K562 (cell line): ENCODE results near the gene RTBDN. TPM values are rescaled to one million over a fixed set of nuclear protein-coding genes. Genes with fewer than 3 reads are reported as not detected.

Experiments
- ATF3 ChIP-seq, 2 experiments: fragments of 450-650 bp in 1 of 2; sonication (generic) in 1 of 2; formaldehyde crosslinking in 1 of 2; IDR thresholded peaks in 1 of 2; conservative IDR thresholded peaks in 1 of 2; 2 replicates each; pipeline versions ENCODE4 v1.6.1 to v1.8.1; 2016 to 2023; ENCODE audit warnings: mild to moderate bottlenecking in 2 of 2, moderate library complexity in 2 of 2, inconsistent platforms in 1 of 2, missing genetic modification reagents in 1 of 2
- BHLHE40 ChIP-seq: IDR thresholded peaks from 2 replicates; pipeline ENCODE4 v1.6.1; 2011; ENCODE audit warnings: low read length, improper control_type of control experiment
- DDX20 ChIP-seq: fragments of 450-650 bp; IDR thresholded peaks from 2 replicates; pipeline ENCODE4 v1.6.1; 2016; ENCODE audit warnings: missing genetic modification characterization, low read depth, mild to moderate bottlenecking, missing compliant biosample characterization, moderate library complexity
- ETV1 ChIP-seq: fragments of 450-650 bp; conservative IDR thresholded peaks from 2 replicates; pipeline ENCODE4 v1.6.1; 2016; ENCODE audit warnings: missing genetic modification characterization, control low read depth, low read depth, missing compliant biosample characterization
- HEY1 ChIP-seq: fragments of 250-450 bp; sonication (Bioruptor Pico); IDR thresholded peaks from 2 replicates; pipeline ENCODE4 v1.5.0; 2020; ENCODE audit warnings: mild to moderate bottlenecking, moderate library complexity, borderline replicate concordance
- HNRNPH1 ChIP-seq: fragments of 200-400 bp; formaldehyde crosslinking; optimal IDR thresholded peaks from 2 replicates; pipeline ENCODE3; 2017; ENCODE audit warnings: low read depth, mild to moderate bottlenecking, low read length, moderate library complexity
- ILK ChIP-seq: fragments of 450-650 bp; IDR thresholded peaks from 2 replicates; pipeline ENCODE4 v1.6.1; 2016; ENCODE audit warnings: missing genetic modification characterization, low read depth, mild to moderate bottlenecking, missing compliant biosample characterization, moderate library complexity, borderline replicate concordance
- KDM1A ChIP-seq, 2 experiments: fragments of 450-650 bp; IDR thresholded peaks; 2 replicates each; pipeline ENCODE4 v1.6.1; 2016; ENCODE audit warnings: mild to moderate bottlenecking in 2 of 2
- KDM4B ChIP-seq, 2 experiments: fragments of 450-650 bp in 1 of 2; sonication (generic) in 1 of 2; IDR thresholded peaks; 2 replicates each; pipeline ENCODE4 v1.6.1; 2016 to 2017; ENCODE audit warnings: borderline replicate concordance in 2 of 2, antibody characterized with exemption in 1 of 2, low read depth in 1 of 2, mild to moderate bottlenecking in 1 of 2
- NFE2 ChIP-seq: IDR thresholded peaks from 2 replicates; pipeline ENCODE4 v1.6.1; 2014; ENCODE audit warnings: antibody characterized with exemption, low read depth
- SUPT5H ChIP-seq: fragments of 450-650 bp; IDR thresholded peaks from 2 replicates; pipeline ENCODE4 v1.6.1; 2016
- TAF1 ChIP-seq: IDR thresholded peaks from 2 replicates; pipeline ENCODE4 v1.6.1; 2011; ENCODE audit warnings: mild to moderate bottlenecking, low read length, moderate library complexity; ENCODE audit not compliant: insufficient read depth, control insufficient read depth, severe bottlenecking; ENCODE audit errors: extremely low read depth
- TFAP4 ChIP-seq: sonication (generic); formaldehyde crosslinking; IDR thresholded peaks from 2 replicates; pipeline ENCODE4 v1.8.0; 2022; ENCODE audit warnings: missing genetic modification reagents, mild to moderate bottlenecking, moderate library complexity, borderline replicate concordance
- TSHZ1 ChIP-seq: fragments of 250-450 bp; sonication (Bioruptor Pico); IDR thresholded peaks from 2 replicates; pipeline ENCODE4 v1.4.0; 2020; ENCODE audit warnings: mild to moderate bottlenecking, moderate library complexity
- USF2 ChIP-seq: sonication (generic); formaldehyde crosslinking; IDR thresholded peaks from 2 replicates; pipeline ENCODE4 v1.5.0; 2020; ENCODE audit warnings: missing genetic modification reagents
- XRCC3 ChIP-seq: fragments of 450-650 bp; IDR thresholded peaks from 2 replicates; pipeline ENCODE4 v1.6.1; 2017; ENCODE audit warnings: mild to moderate bottlenecking, moderate library complexity
- ZC3H8 ChIP-seq: fragments of 450-650 bp; IDR thresholded peaks from 2 replicates; pipeline ENCODE4 v1.6.1; 2017
- ZFP30 ChIP-seq: fragments of 250-450 bp; sonication (Bioruptor Pico); IDR thresholded peaks from 2 replicates; pipeline ENCODE4 v1.8.0; 2022; ENCODE audit warnings: moderate library complexity, mild to moderate bottlenecking, inconsistent platforms, borderline replicate concordance
- ZNF24 ChIP-seq: fragments of 450-650 bp; IDR thresholded peaks from 2 replicates; pipeline ENCODE4 v1.6.1; 2016
- ZNF707 ChIP-seq: fragments of 250-450 bp; sonication (Bioruptor Pico); conservative IDR thresholded peaks from 2 replicates; pipeline ENCODE4 v1.8.0; 2022; ENCODE audit warnings: inconsistent platforms, mild to moderate bottlenecking, moderate library complexity
- polyA plus RNA-seq, 8 experiments: library from polyadenylated mRNA; depleted of rRNA in 4 of 8; stranded (reverse) in 5 of 8; unstranded in 3 of 8; fragments of >200 nt; fragmentation: Nextera tagmentation in 2 of 8; fragmentation: Illumina TruSeq in 1 of 8; extraction: Ambion mirVana in 2 of 8; extraction: Trizol in 1 of 8; gene quantifications; 2 replicates each; pipeline versions ENCODE4 v1.2.1 to v1.2.3, GENCODE V29; 2011 to 2014; ENCODE audit warnings: inconsistent platforms in 1 of 8, missing spikeins in 1 of 8
- total RNA-seq, 7 experiments: library from RNA; depleted of rRNA in 6 of 7; stranded (reverse); fragments of >200 nt in 6 of 7; fragmentation: Illumina TruSeq in 2 of 7; extraction: Trizol in 2 of 7; gene quantifications; 2 replicates each; pipeline versions ENCODE4 v1.2.1 to v1.2.3, GENCODE V29; 2011 to 2021; ENCODE audit warnings: low replicate concordance in 1 of 7

The RTBDN gene
- total and polyA plus RNA-seq, 9 of the 15 experiments (the other 6 are each of a cell fraction or from before 2014, with no cell fraction given) = 0.20 to 2.3 (median 0.72) TPM; not detected in 1

- TF ChIP-seq NFE2 (no peak; the same call in 1 of the 2 replicates), ZNF24 (no peak), XRCC3 (no peak), TFAP4 (CRISPR knock-in tag) (no peak; the same call in 1 of the 2 replicates), ETV1 (tag) (no peak), USF2 (CRISPR knock-in tag) (no peak), KDM4B (IDR thresholded peaks at IDR 0.05; ENCODE audit: borderline replicate concordance in 2 of 2, low read depth in 1 of 2) (no peak), ZNF707 (CRISPR knock-in tag) (no peak), ZFP30 (CRISPR knock-in tag) (no peak), ATF3 (IDR thresholded peaks at IDR 0.05) (no peak; the same call in 1 of the 2 replicates), ATF3 (CRISPR knock-in tag; conservative IDR thresholded peaks at IDR 0.05) (no peak), DDX20 (tag) (no peak), KDM1A (IDR thresholded peaks at IDR 0.05) (peak in 1 of 2 experiments; percentile 43; a peak in 2 of 4 replicates), ILK (no peak), BHLHE40 (no peak), HEY1 (CRISPR knock-in tag) (no peak), SUPT5H (no peak), HNRNPH1 (no peak), TSHZ1 (CRISPR knock-in tag) (no peak), ZC3H8 (0 out of 2 replicates have a peak, but pooled peaks have one; percentile 15), TAF1 (no peak)
Measured at GRCh38 chr19:12784871-12785430, 49.4 kb downstream of the RTBDN start (continued).
